WTC11 (cell line): Measurements from ENCODE around the gene TGFBI.

Experiments
- GABPB1 ChIP-seq: sonication (generic); formaldehyde crosslinking; IDR thresholded peaks from 2 replicates; pipeline ENCODE4 v1.8.1; 2023; ENCODE audit warnings: mild to moderate bottlenecking, missing genetic modification reagents
- NR1H2 ChIP-seq: sonication (generic); formaldehyde crosslinking; IDR thresholded peaks from 2 replicates; pipeline ENCODE4 v1.9.0; 2021; ENCODE audit warnings: mild to moderate bottlenecking, moderate library complexity, missing genetic modification reagents
- RORB ChIP-seq: fragments of 250-450 bp; sonication (Bioruptor Pico); IDR thresholded peaks from 2 replicates; pipeline ENCODE4 v1.9.0; 2021; ENCODE audit warnings: mild to moderate bottlenecking
- ZNF121 ChIP-seq: sonication (generic); formaldehyde crosslinking; IDR thresholded peaks from 2 replicates; pipeline ENCODE4 v1.8.0; 2023; ENCODE audit warnings: missing genetic modification reagents
- TF ChIP-seq, protein P1 (sequence below): sonication (generic); formaldehyde crosslinking; conservative IDR thresholded peaks from 2 replicates; pipeline ENCODE4 v1.8.1; 2022; ENCODE audit warnings: mild to moderate bottlenecking, missing genetic modification reagents
- TF ChIP-seq, protein P2 (sequence below): fragments of 200-600 bp; IDR thresholded peaks from 2 replicates; pipeline ENCODE4 v1.8.0; 2022; ENCODE audit warnings: antibody characterized with exemption
- TF ChIP-seq, protein P3 (sequence below): sonication (generic); formaldehyde crosslinking; conservative IDR thresholded peaks from 2 replicates; pipeline ENCODE4 v1.8.1; 2023; ENCODE audit warnings: mild to moderate bottlenecking, low read depth, missing genetic modification reagents, moderate library complexity
- TF ChIP-seq, protein P4 (sequence below): sonication (generic); formaldehyde crosslinking; IDR thresholded peaks from 2 replicates; pipeline ENCODE4 v1.8.1; 2023; ENCODE audit warnings: mild to moderate bottlenecking, missing genetic modification reagents, moderate library complexity
- TF ChIP-seq, protein P5 (sequence below): sonication (generic); formaldehyde crosslinking; IDR thresholded peaks from 2 replicates; pipeline ENCODE4 v1.8.1; 2022; ENCODE audit warnings: low read depth, mild to moderate bottlenecking, moderate library complexity, missing genetic modification reagents, borderline replicate concordance

DNA sequence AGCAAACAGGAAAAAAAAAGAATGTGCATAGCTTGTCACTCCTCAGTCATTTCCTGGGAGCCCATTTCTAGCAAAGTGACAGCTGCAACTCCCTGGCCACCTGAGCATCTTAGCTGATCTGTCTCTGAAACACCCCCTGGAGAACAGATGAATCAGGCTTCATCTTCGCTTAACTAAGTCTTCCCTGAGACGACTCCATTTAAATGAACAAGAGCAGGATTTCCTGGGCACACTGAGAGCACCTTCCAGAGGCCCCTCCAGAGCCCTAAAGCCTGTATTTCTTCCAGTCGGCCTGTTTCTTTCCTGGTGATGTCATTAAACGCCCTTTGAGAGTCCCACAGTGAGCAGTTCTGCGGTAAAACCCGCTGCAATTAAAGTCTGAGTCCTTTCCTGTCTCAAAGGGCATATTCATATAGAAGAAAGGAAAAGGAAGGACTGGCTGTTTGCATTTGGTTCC is 13.9 kb downstream of the TGFBI start:
- TF ChIP-seq GABPB1 (CRISPR knock-in tag) (no peak), RORB (no peak), NR1H2 (no peak), ZNF121 (CRISPR knock-in tag) (no peak)
- TF ChIP-seq, protein P1, sequence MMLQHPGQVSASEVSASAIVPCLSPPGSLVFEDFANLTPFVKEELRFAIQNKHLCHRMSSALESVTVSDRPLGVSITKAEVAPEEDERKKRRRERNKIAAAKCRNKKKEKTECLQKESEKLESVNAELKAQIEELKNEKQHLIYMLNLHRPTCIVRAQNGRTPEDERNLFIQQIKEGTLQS (CRISPR knock-in tag): no peak
- TF ChIP-seq, protein P2, sequence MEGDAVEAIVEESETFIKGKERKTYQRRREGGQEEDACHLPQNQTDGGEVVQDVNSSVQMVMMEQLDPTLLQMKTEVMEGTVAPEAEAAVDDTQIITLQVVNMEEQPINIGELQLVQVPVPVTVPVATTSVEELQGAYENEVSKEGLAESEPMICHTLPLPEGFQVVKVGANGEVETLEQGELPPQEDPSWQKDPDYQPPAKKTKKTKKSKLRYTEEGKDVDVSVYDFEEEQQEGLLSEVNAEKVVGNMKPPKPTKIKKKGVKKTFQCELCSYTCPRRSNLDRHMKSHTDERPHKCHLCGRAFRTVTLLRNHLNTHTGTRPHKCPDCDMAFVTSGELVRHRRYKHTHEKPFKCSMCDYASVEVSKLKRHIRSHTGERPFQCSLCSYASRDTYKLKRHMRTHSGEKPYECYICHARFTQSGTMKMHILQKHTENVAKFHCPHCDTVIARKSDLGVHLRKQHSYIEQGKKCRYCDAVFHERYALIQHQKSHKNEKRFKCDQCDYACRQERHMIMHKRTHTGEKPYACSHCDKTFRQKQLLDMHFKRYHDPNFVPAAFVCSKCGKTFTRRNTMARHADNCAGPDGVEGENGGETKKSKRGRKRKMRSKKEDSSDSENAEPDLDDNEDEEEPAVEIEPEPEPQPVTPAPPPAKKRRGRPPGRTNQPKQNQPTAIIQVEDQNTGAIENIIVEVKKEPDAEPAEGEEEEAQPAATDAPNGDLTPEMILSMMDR: no peak
- TF ChIP-seq, protein P3, sequence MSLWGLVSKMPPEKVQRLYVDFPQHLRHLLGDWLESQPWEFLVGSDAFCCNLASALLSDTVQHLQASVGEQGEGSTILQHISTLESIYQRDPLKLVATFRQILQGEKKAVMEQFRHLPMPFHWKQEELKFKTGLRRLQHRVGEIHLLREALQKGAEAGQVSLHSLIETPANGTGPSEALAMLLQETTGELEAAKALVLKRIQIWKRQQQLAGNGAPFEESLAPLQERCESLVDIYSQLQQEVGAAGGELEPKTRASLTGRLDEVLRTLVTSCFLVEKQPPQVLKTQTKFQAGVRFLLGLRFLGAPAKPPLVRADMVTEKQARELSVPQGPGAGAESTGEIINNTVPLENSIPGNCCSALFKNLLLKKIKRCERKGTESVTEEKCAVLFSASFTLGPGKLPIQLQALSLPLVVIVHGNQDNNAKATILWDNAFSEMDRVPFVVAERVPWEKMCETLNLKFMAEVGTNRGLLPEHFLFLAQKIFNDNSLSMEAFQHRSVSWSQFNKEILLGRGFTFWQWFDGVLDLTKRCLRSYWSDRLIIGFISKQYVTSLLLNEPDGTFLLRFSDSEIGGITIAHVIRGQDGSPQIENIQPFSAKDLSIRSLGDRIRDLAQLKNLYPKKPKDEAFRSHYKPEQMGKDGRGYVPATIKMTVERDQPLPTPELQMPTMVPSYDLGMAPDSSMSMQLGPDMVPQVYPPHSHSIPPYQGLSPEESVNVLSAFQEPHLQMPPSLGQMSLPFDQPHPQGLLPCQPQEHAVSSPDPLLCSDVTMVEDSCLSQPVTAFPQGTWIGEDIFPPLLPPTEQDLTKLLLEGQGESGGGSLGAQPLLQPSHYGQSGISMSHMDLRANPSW: no peak
- TF ChIP-seq, protein P4, sequence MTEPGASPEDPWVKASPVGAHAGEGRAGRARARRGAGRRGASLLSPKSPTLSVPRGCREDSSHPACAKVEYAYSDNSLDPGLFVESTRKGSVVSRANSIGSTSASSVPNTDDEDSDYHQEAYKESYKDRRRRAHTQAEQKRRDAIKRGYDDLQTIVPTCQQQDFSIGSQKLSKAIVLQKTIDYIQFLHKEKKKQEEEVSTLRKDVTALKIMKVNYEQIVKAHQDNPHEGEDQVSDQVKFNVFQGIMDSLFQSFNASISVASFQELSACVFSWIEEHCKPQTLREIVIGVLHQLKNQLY (CRISPR knock-in tag): no peak
- TF ChIP-seq, protein P5, sequence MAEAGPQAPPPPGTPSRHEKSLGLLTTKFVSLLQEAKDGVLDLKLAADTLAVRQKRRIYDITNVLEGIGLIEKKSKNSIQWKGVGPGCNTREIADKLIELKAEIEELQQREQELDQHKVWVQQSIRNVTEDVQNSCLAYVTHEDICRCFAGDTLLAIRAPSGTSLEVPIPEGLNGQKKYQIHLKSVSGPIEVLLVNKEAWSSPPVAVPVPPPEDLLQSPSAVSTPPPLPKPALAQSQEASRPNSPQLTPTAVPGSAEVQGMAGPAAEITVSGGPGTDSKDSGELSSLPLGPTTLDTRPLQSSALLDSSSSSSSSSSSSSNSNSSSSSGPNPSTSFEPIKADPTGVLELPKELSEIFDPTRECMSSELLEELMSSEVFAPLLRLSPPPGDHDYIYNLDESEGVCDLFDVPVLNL (CRISPR knock-in tag): no peak
